GM23338 (cell line): Measurements from ENCODE around the gene RBAK. TPM values are rescaled to one million over a fixed set of nuclear protein-coding genes. Genes with fewer than 3 reads are reported as not detected.

Experiments used
- ATAC-seq: fragments of 200-7000 bp; cut with Tn5 transposase; 3 replicates; pipeline ENCODE4 v1.9.1; 2020
- DNase-seq: peaks from one replicate; pipeline ENCODE4 v3.0.0-alpha.2; 2015; ENCODE audit warnings: low spot score
- H2AFZ ChIP-seq: fragments of 200-600 bp; sonication (generic); 2 replicates; pipeline ENCODE4 v1.8.0; 2016; ENCODE audit warnings: antibody characterized with exemption, mild to moderate bottlenecking, moderate library complexity
- H3F3A ChIP-seq: fragments of 200-600 bp; sonication (generic); replicated peaks from 2 replicates; pipeline ENCODE4 v1.8.0; 2017; ENCODE audit warnings: antibody characterized with exemption, mixed run types, low read depth
- H3K27ac ChIP-seq: fragments of 200-600 bp; sonication (generic); 2 replicates; pipeline ENCODE4 v1.6.1; 2016; ENCODE audit warnings: low read depth
- H3K27me3 ChIP-seq: fragments of 200-600 bp; sonication (generic); 2 replicates; pipeline ENCODE4 v1.8.0; 2016; ENCODE audit warnings: mild to moderate bottlenecking, mixed run types, moderate library complexity; ENCODE audit not compliant: insufficient read depth
- H3K36me3 ChIP-seq: fragments of 200-600 bp; sonication (generic); 2 replicates; pipeline ENCODE4 v1.8.0; 2016; ENCODE audit warnings: mild to moderate bottlenecking; ENCODE audit not compliant: insufficient read depth
- H3K4me1 ChIP-seq: fragments of 200-600 bp; sonication (generic); 2 replicates; pipeline ENCODE4 v1.8.0; 2016; ENCODE audit warnings: mild to moderate bottlenecking, moderate library complexity; ENCODE audit not compliant: insufficient read depth
- H3K4me2 ChIP-seq: fragments of 200-600 bp; sonication (generic); 2 replicates; pipeline ENCODE4 v1.7.1; 2017; ENCODE audit warnings: mixed run types
- H3K4me3 ChIP-seq: fragments of 200-600 bp; sonication (generic); 2 replicates; pipeline ENCODE4 v1.6.1; 2016; ENCODE audit warnings: mixed run types
- H3K79me2 ChIP-seq: fragments of 200-600 bp; sonication (generic); replicated peaks from 2 replicates; pipeline ENCODE4 v1.8.0; 2017; ENCODE audit warnings: mild to moderate bottlenecking; ENCODE audit not compliant: insufficient read depth
- H3K9me2 ChIP-seq: fragments of 200-600 bp; sonication (generic); 2 replicates; pipeline ENCODE4 v1.8.0; 2017; ENCODE audit not compliant: insufficient read depth
- H4K20me1 ChIP-seq: fragments of 200-600 bp; sonication (generic); replicated peaks from 2 replicates; pipeline ENCODE4 v1.8.0; 2017; ENCODE audit warnings: mild to moderate bottlenecking; ENCODE audit not compliant: insufficient read depth
- H3K27ac Mint-ChIP-seq: 2 replicates; pipeline ENCODE4 v1.8.0; 2020; ENCODE audit warnings: inconsistent platforms, mild to moderate bottlenecking, moderate library complexity, mixed read lengths
- H3K27me3 Mint-ChIP-seq: 3 replicates; pipeline ENCODE4 v1.8.0; 2022; ENCODE audit warnings: low read depth, mild to moderate bottlenecking, moderate library complexity, mixed read lengths, inconsistent platforms; ENCODE audit not compliant: insufficient read depth, poor library complexity
- H3K36me3 Mint-ChIP-seq: 3 replicates; pipeline ENCODE4 v1.8.0; 2021; ENCODE audit warnings: low read depth, mild to moderate bottlenecking, inconsistent platforms, moderate library complexity, mixed read lengths
- H3K4me1 Mint-ChIP-seq: 3 replicates; pipeline ENCODE4 v1.8.0; 2020; ENCODE audit warnings: mild to moderate bottlenecking, inconsistent platforms, mixed read lengths
- H3K4me3 Mint-ChIP-seq: 3 replicates; pipeline ENCODE4 v1.8.0; 2021; ENCODE audit warnings: moderate library complexity, mild to moderate bottlenecking, inconsistent platforms, mixed read lengths
- H3K9me3 Mint-ChIP-seq: 3 replicates; pipeline ENCODE4 v1.8.0; 2020; ENCODE audit warnings: moderate library complexity, mild to moderate bottlenecking, inconsistent platforms, mixed read lengths
- CREB1 ChIP-seq: fragments of 250-450 bp; sonication (Bioruptor Pico); IDR thresholded peaks from 2 replicates; pipeline ENCODE4 v1.5.0; 2020; ENCODE audit warnings: low read depth, mild to moderate bottlenecking, moderate library complexity
- EZH2 ChIP-seq: fragments of 200-600 bp; sonication (generic); IDR thresholded peaks from one replicate; pipeline ENCODE4 v1.8.0; 2017; ENCODE audit warnings: antibody characterized with exemption, mild to moderate bottlenecking, low read depth; ENCODE audit not compliant: unreplicated experiment
- EZH2phosphoT487 ChIP-seq: fragments of 200-600 bp; sonication (generic); IDR thresholded peaks from one replicate; pipeline ENCODE4 v1.8.1; 2018; ENCODE audit warnings: antibody characterized with exemption; ENCODE audit not compliant: unreplicated experiment
- NANOG ChIP-seq: IDR thresholded peaks from 2 replicates; pipeline ENCODE4 v1.6.1; 2016; ENCODE audit warnings: antibody characterized with exemption, borderline replicate concordance
- STAT1 ChIP-seq: IDR thresholded peaks from one replicate; pipeline ENCODE4 v1.6.1; 2016; ENCODE audit warnings: antibody characterized with exemption; ENCODE audit not compliant: unreplicated experiment
- ZNF114 ChIP-seq: fragments of 250-450 bp; sonication (Bioruptor Pico); IDR thresholded peaks from 2 replicates; pipeline ENCODE4 v1.5.0; 2020; ENCODE audit warnings: mild to moderate bottlenecking, moderate library complexity
- ZNF331 ChIP-seq: fragments of 250-450 bp; sonication (Bioruptor Pico); IDR thresholded peaks from 2 replicates; pipeline ENCODE4 v1.5.0; 2020; ENCODE audit warnings: low read depth, mild to moderate bottlenecking, moderate library complexity
- polyA plus RNA-seq: library from polyadenylated mRNA; unstranded; fragments of >200 nt; fragmentation: Nextera tagmentation; extraction: Ambion mirVana; gene quantifications from 2 replicates; pipeline ENCODE4 v1.2.1, GENCODE V29; 2016
- total RNA-seq: library from RNA; depleted of rRNA; stranded (reverse); fragments of >200 nt; shearing (Covaris generic); gene quantifications from 2 replicates; pipeline ENCODE4 v1.2.3, GENCODE V29; 2014
- TF ChIP-seq, protein P1 (sequence below), 2 experiments: fragments of 200-600 bp in 1 of 2; sonication (generic) in 1 of 2; conservative IDR thresholded peaks; 2 replicates each; pipeline versions ENCODE4 v1.5.1 to v1.6.1; 2016 to 2017; ENCODE audit warnings: antibody characterized with exemption in 2 of 2, low read depth in 2 of 2, mild to moderate bottlenecking in 2 of 2, moderate library complexity in 1 of 2
- TF ChIP-seq, protein P2 (sequence below): IDR thresholded peaks from 2 replicates; pipeline ENCODE4 v1.6.1; 2016; ENCODE audit warnings: antibody characterized with exemption
- TF ChIP-seq, protein P3 (sequence below): fragments of 250-450 bp; sonication (Bioruptor Pico); IDR thresholded peaks from 2 replicates; pipeline ENCODE4 v1.5.0; 2020; ENCODE audit warnings: mild to moderate bottlenecking, moderate library complexity

Gene RBAK
- total and polyA plus RNA-seq, 2 experiments from 2014 or later = 6.5 to 15.2 TPM

DNA sequence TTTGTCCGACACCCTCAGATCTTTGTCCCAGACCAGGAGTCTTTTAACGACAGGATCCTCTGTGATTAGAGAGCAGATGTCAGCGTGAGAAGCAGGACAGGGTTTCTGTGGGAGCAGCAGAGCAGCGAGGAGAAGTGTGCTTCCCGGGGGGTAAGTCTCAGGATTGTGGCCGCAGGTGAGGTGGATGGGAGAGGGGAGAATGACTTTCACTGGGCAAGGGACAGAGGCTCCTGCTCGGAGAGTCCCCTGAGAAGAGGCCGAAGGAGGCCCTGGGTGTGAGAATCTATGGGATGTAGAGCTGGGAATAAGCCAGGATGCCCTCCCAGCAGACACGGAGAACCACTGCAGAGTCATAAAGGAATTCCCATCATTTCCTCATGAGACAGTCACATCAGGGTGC is 10.4 kb upstream of the RBAK start:
- no peaks in the 10 kb centered on the region; the same call in 2 of the 3 replicates for H3K4me1 Mint-ChIP-seq
- H3K9me2 ChIP-seq = no peaks in the 10 kb centered on the region
- no peak for TF ChIP-seq NANOG

DNA sequence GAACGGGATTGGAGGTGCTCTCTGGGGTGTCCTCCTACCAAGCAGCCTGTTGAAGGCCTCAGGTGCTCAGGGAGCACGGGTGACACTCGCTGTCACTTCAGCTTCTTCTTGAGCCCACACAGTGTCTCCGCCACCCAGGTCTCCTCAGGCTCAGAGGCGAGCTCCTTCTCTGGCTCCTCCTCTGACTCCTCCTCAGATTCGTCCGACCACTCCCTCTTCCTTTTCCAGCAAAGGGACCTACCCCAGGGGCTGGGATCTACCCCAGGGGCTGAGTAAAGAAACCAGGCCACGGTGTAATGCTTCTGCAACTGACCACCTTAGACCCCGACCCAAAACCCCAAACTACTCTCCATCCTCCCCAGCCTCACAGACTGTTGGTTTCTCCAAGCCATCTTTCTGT is 9.2 kb upstream of the RBAK start:
- no peak overlapping the region for H3K4me2 ChIP-seq
- H4K20me1 ChIP-seq = no peaks in the 10 kb centered on the region
- H3K27ac ChIP-seq = no peak overlapping the region
- no peaks in the 10 kb centered on the region for H3K27me3 ChIP-seq
- H2AFZ ChIP-seq = no peak overlapping the region
- no peak overlapping the region for H3K4me3 Mint-ChIP-seq
- peaks cover 9% of the 10 kb centered on the region for H3K27me3 Mint-ChIP-seq
- no peak overlapping the region for H3K27ac Mint-ChIP-seq
- no peak overlapping the region for H3K4me3 ChIP-seq
- no peaks in the 10 kb centered on the region for H3F3A ChIP-seq
- ATAC-seq = no peak
- DNase-seq = no peak
- H3K36me3 ChIP-seq = no peaks in the 10 kb centered on the region
- no peaks in the 10 kb centered on the region for H3K4me1 ChIP-seq
- H3K9me2 ChIP-seq = no peaks in the 10 kb centered on the region
- no peaks in the 10 kb centered on the region; the same call in 2 of the 3 replicates for H3K4me1 Mint-ChIP-seq
- H3K9me3 Mint-ChIP-seq = peaks cover 18% of the 10 kb centered on the region
- peaks cover 5% of the 10 kb centered on the region; the same call in 2 of the 3 replicates for H3K36me3 Mint-ChIP-seq
- H3K79me2 ChIP-seq = no peaks in the 10 kb centered on the region
- TF ChIP-seq EZH2phosphoT487 (no peak), NANOG (no peak), CREB1 (CRISPR knock-in tag) (no peak), EZH2 (no peak), ZNF114 (CRISPR knock-in tag) (no peak), STAT1 (no peak), ZNF331 (CRISPR knock-in tag) (no peak)
- TF ChIP-seq, protein P1, sequence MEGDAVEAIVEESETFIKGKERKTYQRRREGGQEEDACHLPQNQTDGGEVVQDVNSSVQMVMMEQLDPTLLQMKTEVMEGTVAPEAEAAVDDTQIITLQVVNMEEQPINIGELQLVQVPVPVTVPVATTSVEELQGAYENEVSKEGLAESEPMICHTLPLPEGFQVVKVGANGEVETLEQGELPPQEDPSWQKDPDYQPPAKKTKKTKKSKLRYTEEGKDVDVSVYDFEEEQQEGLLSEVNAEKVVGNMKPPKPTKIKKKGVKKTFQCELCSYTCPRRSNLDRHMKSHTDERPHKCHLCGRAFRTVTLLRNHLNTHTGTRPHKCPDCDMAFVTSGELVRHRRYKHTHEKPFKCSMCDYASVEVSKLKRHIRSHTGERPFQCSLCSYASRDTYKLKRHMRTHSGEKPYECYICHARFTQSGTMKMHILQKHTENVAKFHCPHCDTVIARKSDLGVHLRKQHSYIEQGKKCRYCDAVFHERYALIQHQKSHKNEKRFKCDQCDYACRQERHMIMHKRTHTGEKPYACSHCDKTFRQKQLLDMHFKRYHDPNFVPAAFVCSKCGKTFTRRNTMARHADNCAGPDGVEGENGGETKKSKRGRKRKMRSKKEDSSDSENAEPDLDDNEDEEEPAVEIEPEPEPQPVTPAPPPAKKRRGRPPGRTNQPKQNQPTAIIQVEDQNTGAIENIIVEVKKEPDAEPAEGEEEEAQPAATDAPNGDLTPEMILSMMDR (conservative IDR thresholded peaks at IDR 0.05; ENCODE audit: low read depth in 2 of 2) = no peak
- TF ChIP-seq, protein P2, sequence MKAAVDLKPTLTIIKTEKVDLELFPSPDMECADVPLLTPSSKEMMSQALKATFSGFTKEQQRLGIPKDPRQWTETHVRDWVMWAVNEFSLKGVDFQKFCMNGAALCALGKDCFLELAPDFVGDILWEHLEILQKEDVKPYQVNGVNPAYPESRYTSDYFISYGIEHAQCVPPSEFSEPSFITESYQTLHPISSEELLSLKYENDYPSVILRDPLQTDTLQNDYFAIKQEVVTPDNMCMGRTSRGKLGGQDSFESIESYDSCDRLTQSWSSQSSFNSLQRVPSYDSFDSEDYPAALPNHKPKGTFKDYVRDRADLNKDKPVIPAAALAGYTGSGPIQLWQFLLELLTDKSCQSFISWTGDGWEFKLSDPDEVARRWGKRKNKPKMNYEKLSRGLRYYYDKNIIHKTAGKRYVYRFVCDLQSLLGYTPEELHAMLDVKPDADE = no peak
- TF ChIP-seq, protein P3, sequence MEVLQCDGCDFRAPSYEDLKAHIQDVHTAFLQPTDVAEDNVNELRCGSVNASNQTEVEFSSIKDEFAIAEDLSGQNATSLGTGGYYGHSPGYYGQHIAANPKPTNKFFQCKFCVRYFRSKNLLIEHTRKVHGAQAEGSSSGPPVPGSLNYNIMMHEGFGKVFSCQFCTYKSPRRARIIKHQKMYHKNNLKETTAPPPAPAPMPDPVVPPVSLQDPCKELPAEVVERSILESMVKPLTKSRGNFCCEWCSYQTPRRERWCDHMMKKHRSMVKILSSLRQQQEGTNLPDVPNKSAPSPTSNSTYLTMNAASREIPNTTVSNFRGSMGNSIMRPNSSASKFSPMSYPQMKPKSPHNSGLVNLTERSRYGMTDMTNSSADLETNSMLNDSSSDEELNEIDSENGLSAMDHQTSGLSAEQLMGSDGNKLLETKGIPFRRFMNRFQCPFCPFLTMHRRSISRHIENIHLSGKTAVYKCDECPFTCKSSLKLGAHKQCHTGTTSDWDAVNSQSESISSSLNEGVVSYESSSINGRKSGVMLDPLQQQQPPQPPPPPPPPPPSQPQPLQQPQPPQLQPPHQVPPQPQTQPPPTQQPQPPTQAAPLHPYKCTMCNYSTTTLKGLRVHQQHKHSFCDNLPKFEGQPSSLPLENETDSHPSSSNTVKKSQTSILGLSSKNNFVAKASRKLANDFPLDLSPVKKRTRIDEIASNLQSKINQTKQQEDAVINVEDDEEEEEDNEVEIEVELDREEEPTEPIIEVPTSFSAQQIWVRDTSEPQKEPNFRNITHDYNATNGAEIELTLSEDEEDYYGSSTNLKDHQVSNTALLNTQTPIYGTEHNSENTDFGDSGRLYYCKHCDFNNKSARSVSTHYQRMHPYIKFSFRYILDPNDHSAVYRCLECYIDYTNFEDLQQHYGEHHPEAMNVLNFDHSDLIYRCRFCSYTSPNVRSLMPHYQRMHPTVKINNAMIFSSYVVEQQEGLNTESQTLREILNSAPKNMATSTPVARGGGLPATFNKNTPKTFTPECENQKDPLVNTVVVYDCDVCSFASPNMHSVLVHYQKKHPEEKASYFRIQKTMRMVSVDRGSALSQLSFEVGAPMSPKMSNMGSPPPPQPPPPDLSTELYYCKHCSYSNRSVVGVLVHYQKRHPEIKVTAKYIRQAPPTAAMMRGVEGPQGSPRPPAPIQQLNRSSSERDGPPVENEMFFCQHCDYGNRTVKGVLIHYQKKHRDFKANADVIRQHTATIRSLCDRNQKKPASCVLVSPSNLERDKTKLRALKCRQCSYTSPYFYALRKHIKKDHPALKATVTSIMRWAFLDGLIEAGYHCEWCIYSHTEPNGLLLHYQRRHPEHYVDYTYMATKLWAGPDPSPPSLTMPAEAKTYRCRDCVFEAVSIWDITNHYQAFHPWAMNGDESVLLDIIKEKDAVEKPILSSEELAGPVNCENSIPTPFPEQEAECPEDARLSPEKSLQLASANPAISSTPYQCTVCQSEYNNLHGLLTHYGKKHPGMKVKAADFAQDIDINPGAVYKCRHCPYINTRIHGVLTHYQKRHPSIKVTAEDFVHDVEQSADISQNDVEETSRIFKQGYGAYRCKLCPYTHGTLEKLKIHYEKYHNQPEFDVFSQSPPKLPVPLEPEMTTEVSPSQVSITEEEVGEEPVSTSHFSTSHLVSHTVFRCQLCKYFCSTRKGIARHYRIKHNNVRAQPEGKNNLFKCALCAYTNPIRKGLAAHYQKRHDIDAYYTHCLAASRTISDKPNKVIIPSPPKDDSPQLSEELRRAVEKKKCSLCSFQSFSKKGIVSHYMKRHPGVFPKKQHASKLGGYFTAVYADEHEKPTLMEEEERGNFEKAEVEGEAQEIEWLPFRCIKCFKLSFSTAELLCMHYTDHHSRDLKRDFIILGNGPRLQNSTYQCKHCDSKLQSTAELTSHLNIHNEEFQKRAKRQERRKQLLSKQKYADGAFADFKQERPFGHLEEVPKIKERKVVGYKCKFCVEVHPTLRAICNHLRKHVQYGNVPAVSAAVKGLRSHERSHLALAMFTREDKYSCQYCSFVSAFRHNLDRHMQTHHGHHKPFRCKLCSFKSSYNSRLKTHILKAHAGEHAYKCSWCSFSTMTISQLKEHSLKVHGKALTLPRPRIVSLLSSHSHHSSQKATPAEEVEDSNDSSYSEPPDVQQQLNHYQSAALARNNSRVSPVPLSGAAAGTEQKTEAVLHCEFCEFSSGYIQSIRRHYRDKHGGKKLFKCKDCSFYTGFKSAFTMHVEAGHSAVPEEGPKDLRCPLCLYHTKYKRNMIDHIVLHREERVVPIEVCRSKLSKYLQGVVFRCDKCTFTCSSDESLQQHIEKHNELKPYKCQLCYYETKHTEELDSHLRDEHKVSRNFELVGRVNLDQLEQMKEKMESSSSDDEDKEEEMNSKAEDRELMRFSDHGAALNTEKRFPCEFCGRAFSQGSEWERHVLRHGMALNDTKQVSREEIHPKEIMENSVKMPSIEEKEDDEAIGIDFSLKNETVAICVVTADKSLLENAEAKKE (CRISPR knock-in tag) = no peak

More for the DNA sequence above, 10.4 kb upstream of the RBAK start:
- Histone ChIP-seq H2AFZ (no peak overlapping the region), H4K20me1 (no peaks in the 10 kb centered on the region), H3F3A (no peaks in the 10 kb centered on the region), H3K79me2 (no peaks in the 10 kb centered on the region), H3K36me3 (no peaks in the 10 kb centered on the region), H3K4me3 (no peak overlapping the region), H3K27me3 (no peaks in the 10 kb centered on the region), H3K27ac (no peak overlapping the region), H3K4me2 (no peak overlapping the region), H3K4me1 (no peaks in the 10 kb centered on the region)
- Mint-ChIP-seq H3K9me3 (peaks cover 23% of the 10 kb centered on the region), H3K27me3 (peaks cover 6% of the 10 kb centered on the region), H3K27ac (no peak overlapping the region), H3K4me3 (no peak overlapping the region), H3K36me3 (peaks cover 7% of the 10 kb centered on the region; the same call in 2 of the 3 replicates)
- ATAC-seq = no peak
- no peak for DNase-seq
